Hair follicular keratinocyte (primary cell): ENCODE data around the gene CNNM4. TPM values are rescaled to one million over a fixed set of nuclear protein-coding genes. Genes with fewer than 3 reads are reported as not detected.

ENCODE experiments used
- total RNA-seq: library from RNA; depleted of rRNA; stranded (reverse); fragments of >200 nt; gene quantifications from 2 replicates; pipeline ENCODE4 v1.2.3, GENCODE V29; 2015

CNNM4 gene
- 4.2 and 7.6 TPM in 2 replicates for total RNA-seq

GRCh38 chr2:96760036-96760985 is at the start of gene CNNM4:
Gene CNNM4 (plus strand): TSS chr2:96760902. CDS start chr2:96761000, 98 bp downstream.

GRCh38 chr2:96739633-96740428 is 20.9 kb upstream of the CNNM4 start, which contains the start of gene LMAN2L:
Gene LMAN2L (minus strand): TSS chr2:96740064. CDS start chr2:96740040, 24 bp downstream.

GRCh38 chr2:96816127-96816835 is 55.6 kb downstream of the CNNM4 start, which contains the start of gene CNNM3:
Gene CNNM3 (plus strand): TSS chr2:96816268. CDS start chr2:96816278, 10 bp downstream.

GRCh38 chr2:96843538-96844268 is 83.0 kb downstream of the CNNM4 start, which contains the start of gene ANKRD23:
Gene ANKRD23 (minus strand): TSS chr2:96844021. CDS start chr2:96843992, 29 bp downstream.

GRCh38 chr2:96857667-96858372 is 97.1 kb downstream of the CNNM4 start, which contains the start of gene ANKRD39:
Gene ANKRD39 (minus strand): TSS chr2:96858016. CDS start chr2:96857987, 29 bp downstream.

Other genes starting within 250 kb of the CNNM4 start
- gene ARID5A, start 224.2 kb upstream of the CNNM4 start, total RNA-seq = 7.7 and 12.9 TPM in 2 replicates
- 17.2 and 20.1 TPM in 2 replicates for gene KANSL3, start 122.6 kb upstream of the CNNM4 start, total RNA-seq
- 0.34 TPM in 1 of 2 replicates, not detected in the other for gene FER1L5, start 118.1 kb upstream of the CNNM4 start, total RNA-seq
- gene LMAN2L, start 20.8 kb upstream of the CNNM4 start, total RNA-seq = 12.6 and 16.2 TPM in 2 replicates
- 3.0 and 3.2 TPM in 2 replicates for gene CNNM3, start 55.4 kb downstream of the CNNM4 start, total RNA-seq
- 0.65 and 0.78 TPM in 2 replicates for gene ANKRD23, start 83.1 kb downstream of the CNNM4 start, total RNA-seq
- gene ANKRD39, start 97.1 kb downstream of the CNNM4 start, total RNA-seq = 19.2 and 19.5 TPM in 2 replicates
- gene SEMA4C, start 109.2 kb downstream of the CNNM4 start, total RNA-seq = 14.0 and 14.4 TPM in 2 replicates
- not detected in 2 replicates for gene FAM178B, start 225.7 kb downstream of the CNNM4 start, total RNA-seq